ENCODE measurements around the gene RPS8. TPM values are rescaled to one million over a fixed set of nuclear protein-coding genes. Genes with fewer than 3 reads are reported as not detected.
"Not testable (repeated sequence)": the region's sequence is repeated elsewhere in the genome, so short reads cannot be mapped to it uniquely, and the experiment has no call there.

Gene RPS8
- 4,339 and 5,019 TPM in 2 replicates for total RNA-seq (2014; rRNA removed; shearing (Covaris generic))

DNA sequence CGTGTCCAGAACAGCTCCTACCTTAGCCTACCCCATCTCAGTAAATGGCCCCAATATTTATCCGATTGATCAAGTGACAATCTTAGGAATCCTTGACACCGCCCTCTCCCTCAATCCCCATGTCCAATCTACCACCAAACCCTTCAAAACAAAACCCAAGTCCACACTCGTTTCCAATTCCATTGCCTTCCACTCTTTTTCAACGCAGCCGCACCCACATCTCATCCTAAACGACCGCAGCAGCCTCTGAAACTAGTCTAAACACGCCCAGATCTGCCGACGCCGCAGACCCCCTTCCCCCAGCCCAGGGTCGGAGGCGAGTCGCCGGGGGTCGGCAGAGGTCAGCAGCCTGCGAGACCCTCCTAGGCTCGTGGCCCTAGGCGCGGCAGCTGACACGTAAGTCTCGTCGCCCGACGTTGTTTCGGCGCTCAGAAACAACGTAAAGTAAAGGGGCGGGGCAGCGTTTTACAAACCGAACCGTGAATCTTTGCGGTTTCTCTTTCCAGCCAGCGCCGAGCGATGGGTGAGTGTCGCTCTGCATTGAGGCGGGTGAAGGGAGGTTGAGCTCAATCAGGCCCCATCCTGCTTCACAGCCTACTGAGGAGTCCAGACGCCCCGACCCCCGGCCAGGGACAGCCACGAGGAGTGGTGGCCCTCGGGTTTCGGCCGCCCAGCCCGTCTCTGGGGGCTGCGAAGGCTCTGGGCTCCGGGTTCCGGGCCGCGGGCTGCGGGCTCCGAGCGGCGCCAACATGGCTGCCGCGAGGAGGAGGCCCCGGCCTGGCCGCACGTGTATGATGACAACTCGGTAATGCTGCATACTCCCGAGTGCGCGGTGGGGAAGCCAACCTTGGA lies at the start of gene RPS8:
TSS of gene RPS8 (plus strand) at position 463 of the 852 bp plus-strand sequence. CDS start at position 520, 57 bp downstream.
- peak; percentile 96 for DNase-seq (ENCODE audit: low spot score)

DNA sequence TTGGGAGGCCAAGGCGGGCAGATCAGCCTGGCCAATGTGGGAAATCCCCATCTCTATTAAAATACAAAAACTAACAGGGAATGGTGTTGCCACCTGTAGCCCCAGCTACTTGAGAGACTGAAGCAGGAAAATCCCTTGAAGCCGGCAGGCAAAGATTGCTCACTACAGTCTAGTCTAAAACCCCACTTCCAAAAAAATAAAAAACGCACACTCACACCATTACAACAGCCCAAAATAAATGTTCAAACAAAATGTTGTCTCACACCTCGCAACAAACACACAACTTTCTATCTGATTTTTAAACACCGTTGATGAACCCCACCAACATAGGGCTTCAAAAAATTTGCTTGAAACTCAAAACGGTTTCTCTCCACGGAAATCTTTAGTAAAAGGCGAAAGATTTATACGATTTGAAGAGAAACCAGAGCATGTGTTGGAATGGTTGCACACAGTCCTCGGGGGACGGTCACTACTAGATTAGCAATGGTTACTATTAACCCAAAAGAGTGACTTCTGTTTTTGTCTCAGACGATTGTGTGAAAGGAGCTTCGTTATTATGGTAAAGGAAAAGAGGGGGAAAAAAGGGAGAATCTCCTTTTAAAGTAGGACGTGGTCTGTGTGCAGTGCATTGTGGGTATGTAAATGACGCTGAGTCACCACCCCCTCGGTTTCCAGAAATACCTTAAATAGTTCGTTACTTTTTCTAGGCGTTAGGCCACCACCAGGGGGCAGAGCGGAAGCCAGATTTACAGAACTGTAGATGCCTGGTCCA lies 44.4 kb upstream of the RPS8 start, which contains the start of gene RNU5D-1:
TSS of gene RNU5D-1 (minus strand) at position 430 of the 772 bp plus-strand sequence.
- peak; percentile 97 for DNase-seq (ENCODE audit: low spot score)

DNA sequence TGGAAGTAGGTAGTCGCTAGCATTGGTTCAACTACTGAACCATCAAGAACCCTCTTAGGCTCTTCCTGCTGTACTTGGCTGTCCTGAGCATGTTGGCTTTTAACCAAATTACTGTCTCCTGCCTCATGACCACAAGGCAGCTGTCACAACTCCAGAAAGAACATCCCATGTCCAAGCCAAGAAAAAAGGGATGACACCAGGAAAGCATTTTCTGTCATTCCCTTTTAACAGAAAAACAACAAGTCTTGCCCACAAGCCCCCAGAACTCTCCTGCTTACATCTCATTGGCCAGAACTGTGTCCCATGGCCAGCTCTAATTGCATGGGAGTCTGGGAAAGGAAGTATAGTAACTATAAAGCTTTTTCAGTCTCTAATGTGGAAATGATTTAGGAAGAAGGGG lies 42.0 kb upstream of the RPS8 start:
- no peak for DNase-seq (ENCODE audit: low spot score)

DNA sequence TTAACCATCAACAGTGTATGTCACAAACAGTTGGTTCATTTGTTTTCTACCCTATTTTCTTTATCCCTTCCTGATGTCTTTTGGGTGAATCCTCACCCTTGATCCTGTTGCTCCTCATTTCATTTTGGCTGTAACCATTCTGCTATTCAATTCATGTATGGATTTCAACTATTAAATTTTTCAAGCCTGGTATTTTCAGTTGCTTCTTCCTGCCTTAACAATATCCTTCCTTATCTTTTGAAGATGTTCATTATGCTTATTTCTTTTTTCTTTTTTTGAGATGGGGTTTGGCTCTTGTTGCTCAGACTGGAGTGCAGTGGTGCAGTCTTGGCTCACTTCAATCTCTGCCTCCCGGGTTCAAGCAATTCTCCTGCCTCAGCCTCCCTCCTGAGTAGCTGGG lies 41.6 kb upstream of the RPS8 start:
- DNase-seq (ENCODE audit: low spot score), result no peak

DNA sequence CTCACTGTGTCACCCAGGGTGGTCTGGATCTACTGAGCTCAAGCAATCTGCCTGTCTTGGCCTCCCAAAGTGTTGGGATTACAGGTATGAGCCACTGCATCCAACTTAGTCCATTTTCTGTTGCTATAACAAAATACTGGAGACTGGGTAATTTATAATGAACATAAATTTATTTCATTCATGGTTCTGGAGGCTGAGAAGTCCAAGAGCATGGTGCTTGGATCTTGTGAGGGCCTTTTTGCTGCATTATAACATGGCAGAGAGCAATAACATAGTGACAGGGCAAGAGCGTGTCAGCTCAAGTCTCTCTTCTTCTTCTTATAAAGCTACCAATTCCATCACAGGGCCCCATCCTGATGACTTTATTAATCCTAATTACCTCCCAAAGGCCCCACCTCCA lies 39.3 kb upstream of the RPS8 start:
- no peak for DNase-seq (ENCODE audit: low spot score)

DNA sequence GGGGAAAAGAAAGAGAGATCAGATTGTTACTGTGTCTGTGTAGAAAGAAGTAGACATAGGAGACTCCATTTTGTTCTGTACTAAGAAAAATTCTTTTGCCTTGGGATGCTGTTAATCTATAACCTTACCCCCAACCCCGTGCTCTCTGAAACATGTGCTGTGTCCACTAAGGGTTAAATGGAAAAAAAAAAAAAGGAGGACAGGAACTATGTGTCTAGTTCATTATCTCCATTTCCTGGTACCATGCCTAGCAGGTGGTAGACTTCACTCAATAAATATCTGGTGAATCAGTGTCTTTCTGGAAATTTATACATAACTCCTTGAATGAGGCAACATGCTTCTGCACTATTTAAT lies 36.4 kb upstream of the RPS8 start:
- not testable (repeated sequence) for DNase-seq (ENCODE audit: low spot score)

DNA sequence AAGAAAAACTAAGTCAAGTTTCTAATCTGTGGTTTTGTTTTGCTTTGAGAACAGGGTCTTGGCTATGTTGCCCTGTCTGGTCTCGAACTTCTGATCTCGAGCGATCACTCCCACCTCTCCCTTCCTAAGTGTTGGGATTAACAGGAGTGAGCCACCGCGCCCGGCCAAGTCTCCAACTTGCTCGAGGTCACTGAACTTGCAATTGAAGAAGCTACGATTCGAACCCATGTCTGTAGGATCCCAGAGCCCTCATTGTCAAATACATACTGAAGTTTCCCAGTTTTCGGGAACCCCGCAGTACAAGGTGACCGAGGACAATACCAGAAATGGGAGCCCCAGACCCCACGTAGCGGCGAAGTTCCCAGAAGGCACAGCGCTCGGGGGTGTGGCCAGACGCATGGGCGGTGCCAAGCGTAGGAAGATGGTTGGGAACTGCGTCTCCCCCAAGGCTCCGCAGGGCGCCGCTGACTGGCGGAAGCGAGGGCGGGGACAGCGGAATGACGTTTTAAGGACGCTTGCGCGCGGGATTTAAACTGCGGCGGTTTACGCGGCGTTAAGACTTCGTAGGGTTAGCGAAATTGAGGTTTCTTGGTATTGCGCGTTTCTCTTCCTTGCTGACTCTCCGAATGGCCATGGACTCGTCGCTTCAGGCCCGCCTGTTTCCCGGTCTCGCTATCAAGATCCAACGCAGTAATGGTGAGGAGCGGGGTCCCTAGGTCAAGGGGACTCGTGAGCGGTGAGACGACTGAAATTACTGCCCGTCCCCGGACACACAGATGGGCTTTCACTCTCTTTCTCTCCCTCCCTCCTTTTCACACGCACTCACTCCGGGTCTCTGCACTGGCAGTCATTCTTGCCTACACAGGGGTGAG lies 35.8 kb upstream of the RPS8 start, which contains the start of gene KIF2C:
TSS of gene KIF2C (plus strand) at position 531 of the 872 bp plus-strand sequence. CDS start at position 627, 96 bp downstream.
- peak; percentile 98 for DNase-seq (ENCODE audit: low spot score)

DNA sequence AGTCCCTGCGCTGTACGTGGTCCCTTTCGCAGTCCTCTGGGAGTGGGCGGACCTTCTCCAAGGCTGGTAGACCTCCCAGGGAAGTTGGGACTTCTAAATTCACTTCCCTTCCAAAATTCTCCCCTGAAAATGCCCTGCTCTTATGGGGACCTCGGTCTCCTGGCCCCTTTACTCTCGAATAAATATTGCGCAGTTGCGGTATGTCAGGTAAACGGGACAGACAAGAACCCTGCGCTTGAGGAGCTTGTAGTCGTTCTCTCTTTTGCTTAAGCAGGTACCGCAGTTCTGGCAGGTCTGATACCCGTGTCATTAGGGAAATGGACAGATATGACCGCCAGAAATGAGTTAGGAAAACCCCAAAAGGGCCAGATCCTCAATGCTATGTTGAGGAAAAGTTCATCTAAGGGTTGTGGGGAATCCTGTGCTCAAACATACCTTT lies 35.1 kb upstream of the RPS8 start:
- DNase-seq (ENCODE audit: low spot score), result no peak

DNA sequence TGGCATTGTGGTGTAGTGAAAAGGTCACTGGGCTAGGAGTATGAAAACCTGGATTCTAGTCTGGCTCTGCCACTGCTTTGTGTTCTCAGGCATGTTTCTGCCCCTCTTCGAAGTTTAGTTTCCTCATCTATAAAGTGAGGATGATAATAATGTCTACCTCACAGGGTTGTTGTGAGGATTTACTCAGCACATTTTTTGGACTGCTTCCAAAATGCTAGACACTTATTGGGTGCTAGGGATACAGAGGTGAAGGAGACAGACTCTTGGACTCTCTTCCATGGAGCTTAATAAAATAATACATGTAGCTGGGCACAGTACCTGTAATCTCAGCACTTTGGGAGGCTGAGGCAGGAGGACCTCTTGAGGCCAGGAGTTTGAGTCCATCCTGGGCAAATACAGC lies 32.1 kb upstream of the RPS8 start:
- DNase-seq (ENCODE audit: low spot score), result no peak

DNA sequence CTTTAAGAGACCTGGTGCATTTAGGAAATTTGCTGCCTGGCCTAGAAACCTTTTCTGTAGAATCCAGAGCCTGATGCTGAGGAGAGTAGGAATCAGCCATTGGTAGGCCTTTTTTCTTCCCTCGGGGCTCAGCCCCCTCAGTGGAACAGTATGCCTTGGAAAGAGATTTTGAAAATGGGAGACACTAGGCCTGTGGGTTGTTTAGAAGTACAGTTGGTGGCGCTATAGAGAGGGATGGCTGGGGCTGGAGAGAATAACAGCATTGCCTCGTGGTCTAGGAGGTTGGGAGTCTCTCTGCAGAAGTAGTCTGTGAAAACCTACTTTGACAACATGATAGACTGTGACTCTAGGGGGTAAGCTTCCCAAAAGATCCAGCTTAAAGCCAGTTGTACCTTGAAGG lies 27.5 kb upstream of the RPS8 start:
- no peak for DNase-seq (ENCODE audit: low spot score)

DNA sequence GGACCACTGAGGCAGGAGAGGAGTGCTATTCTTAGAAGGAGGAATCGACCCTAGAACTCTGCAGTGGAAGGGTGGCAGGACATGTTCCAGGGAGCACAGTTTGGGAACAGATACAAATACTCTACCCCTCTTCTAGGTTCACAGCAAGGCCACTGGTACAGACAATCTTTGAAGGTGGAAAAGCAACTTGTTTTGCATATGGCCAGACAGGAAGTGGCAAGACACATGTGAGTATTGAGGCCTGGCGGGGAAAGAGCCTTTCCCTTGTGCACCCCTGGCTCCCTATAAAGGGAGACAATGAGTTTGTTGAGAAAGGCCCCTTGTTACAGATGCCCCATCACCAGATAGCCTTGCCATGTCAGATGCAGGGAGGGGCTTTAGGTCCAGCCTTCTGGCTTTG lies 17.9 kb upstream of the RPS8 start:
- DNase-seq (ENCODE audit: low spot score), result no peak

DNA sequence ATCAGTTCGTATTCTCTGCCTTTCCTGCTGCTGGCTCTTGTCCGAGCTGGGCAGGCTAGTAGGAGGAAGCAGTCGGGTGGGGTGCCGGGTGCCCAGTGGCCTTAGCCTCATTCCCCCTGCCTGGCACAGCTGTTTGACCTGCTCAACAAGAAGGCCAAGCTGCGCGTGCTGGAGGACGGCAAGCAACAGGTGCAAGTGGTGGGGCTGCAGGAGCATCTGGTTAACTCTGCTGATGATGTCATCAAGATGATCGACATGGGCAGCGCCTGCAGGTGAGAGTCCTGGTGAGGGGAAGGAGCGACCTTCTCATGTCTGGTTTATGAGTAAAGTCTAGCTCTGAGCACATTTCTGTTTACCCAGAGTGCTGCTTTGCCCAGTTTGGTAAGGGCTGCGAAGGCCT lies 16.3 kb upstream of the RPS8 start:
- no peak for DNase-seq (ENCODE audit: low spot score)

DNA sequence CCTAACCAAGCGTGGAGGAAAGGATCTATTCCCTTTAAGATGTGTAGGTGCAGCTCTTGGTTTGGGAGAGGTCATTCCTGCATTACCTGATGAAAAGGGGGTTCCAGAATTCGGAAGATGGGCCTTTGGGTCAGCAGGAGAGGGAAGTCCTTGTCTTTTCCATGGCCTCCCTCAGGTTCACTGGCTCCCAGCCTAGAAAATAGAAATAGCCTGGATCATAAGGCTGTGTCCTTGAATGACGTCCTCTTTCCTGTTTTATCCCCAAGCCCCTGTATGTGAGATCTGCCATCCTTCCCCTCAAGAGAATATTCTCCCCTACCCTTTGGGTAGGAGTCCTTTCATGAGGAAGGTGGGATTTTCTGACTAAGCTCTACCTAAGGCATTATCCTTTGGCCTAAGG lies 14.5 kb upstream of the RPS8 start:
- DNase-seq (ENCODE audit: low spot score), result no peak

DNA sequence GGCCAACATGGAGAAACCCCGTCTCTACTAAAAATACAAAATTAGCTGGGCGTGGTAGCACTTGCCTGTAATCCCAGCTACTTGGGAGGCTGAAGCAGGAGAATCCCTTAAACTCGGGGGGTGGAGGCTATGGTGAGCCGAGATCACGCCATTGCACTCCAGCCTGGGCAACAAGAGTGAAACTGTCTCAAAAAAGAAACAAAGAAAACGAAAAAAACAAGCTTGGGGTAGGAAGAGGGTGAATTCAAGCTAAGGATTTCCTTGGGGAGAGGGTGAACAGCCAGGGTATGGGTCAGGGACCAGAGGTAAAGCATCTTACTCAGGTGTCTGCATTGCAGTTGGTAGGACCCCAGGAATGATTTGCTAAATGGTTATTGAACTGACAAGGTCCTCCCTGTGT lies 8.9 kb upstream of the RPS8 start:
- DNase-seq (ENCODE audit: low spot score), result not testable (repeated sequence)

DNA sequence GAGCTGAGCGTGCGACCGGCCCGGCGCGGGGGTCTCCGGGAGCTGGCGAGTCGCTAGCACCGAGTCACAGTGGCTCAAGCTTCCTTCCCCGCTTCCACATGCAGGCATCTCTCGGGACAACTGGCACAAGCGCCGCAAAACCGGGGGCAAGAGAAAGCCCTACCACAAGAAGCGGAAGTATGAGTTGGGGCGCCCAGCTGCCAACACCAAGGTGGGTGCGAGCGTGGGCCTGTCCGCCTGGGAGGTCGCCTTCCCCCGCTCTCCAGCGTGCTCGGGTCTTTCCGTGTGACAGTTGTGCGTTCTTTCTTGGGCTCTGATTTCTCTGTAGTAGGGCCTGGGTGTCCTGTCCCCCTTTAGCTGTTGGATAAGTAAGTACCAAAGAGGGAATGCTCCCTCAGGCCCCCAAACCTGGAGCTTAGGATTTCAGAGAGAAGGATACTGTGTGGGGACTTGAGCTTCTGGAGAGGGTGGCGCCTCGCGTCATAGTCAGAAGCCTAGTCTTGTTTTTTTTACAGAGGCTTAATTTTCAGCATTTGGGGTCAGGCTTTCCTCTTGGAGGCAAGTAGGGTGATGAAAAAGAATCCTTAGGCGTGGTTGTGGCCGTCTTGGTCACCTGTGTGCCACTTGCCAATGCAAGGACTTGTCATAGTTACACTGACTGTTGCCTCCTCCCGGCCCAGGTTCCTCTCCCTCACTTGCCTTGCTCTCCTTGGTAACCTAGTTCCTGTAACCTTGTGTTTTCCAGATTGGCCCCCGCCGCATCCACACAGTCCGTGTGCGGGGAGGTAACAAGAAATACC lies 790 bp downstream of the RPS8 start:
- no peak for DNase-seq (ENCODE audit: low spot score)

DNA sequence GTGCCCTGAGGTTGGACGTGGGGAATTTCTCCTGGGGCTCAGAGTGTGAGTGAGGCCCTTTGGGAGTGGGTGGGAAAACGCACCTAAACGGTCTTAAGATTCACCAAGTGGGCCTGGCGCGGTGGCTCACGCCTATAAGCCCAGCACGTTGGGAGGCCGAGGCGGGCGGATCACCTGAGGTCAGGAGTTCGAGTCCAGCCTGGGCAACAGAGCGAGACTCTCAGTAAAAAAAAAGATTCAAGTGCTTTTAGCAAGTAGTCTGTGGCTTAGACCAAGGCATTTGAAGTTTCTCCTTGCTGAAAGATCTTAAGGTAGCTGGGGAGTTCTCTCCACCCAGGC lies 1.4 kb downstream of the RPS8 start:
- no peak for DNase-seq (ENCODE audit: low spot score)

DNA sequence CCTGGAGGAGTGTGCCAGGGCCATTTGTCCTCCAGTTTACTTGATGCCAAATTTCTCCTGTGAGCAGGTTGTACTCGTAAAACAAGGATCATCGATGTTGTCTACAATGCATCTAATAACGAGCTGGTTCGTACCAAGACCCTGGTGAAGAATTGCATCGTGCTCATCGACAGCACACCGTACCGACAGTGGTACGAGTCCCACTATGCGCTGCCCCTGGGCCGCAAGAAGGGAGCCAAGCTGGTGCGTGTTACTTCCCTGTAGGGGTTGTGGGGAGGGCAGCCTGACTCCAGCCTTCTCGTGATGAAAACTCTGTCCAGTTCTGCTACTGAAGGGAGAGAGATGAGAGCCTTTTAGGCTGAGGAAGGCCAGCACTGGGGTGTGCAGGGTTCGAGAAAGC lies 2.2 kb downstream of the RPS8 start:
- no peak for DNase-seq (ENCODE audit: low spot score)

DNA sequence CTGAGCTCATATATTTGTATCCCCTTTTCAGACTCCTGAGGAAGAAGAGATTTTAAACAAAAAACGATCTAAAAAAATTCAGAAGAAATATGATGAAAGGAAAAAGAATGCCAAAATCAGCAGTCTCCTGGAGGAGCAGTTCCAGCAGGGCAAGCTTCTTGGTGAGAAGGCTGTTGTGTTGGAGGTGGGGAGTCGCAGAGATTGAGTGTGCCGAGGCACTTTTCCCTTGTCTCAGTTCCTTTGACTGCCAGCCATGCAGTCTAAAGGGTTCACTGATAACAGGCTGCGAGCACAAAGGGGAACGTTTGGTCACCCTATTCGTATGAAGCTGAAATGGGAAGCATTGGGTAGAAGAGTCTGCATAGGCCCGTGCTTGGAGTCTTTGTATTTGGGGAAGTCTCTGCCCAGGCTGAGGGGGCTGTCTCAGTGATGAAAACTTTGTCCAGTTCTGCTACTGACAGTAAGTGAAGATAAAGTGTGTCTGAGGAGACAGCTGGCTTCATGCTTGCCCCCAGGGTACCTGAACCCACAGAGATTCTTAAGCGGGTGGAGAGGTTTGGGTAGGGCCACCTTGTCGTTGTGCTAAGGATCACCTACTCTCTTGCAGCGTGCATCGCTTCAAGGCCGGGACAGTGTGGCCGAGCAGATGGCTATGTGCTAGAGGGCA lies 2.8 kb downstream of the RPS8 start:
- DNase-seq (ENCODE audit: low spot score), result no peak

DNA sequence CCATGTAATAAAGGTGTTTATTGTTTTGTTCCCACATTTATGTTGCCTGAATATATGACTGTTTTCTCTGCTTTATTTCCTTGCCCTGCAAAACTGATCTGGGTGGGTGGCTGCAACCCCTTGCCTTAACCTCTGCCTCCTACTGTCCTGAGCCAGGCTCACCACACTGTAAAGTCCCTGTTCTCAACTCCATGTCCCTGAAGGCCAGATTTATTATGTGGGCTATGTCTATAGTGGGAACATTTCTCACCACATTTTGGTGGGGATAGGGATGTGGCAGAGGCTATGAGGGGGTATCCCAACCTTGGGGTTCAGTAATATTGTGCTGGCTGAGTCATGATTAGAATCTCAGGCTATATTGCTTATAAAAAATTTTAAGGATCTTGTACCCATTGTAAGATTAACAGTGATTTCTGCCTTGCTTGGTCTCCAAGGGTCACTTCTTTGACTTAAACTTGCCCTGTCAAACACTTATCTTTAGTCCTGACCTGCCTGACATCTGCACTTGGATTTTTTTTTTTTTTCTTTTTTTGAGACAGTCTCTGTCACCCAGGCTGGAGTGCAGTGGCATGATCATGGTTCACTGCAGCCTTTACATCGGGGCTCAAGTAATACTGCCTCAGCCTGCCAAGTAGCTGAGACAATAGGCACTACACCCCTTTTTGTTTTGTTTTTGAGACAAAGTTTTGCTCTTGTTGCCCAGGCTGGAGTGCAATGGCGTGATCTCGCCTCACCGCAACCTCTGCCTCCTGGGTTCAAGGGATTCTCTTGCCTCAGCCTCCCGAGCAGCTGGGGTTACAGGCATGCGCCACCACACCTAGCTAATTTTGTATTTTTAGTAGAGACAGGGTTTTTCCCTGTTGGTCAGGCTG lies 3.6 kb downstream of the RPS8 start:
- no peak for DNase-seq (ENCODE audit: low spot score)
